Activated CD8-positive, alpha-beta memory T cell treated with anti-CD3 and anti-CD28 coated beads, Interleukin-2, amount 50 U/mL, for 1 hour (primary cell): ENCODE results near the gene CERS6.

Source experiments
- DNase-seq: peaks from one replicate; pipeline ENCODE4 v3.0.0-alpha.2; 2020; ENCODE audit errors: extremely low read depth

CERS6 gene

GRCh38 chr2:168441214-168441872, 14.7 kb upstream of the CERS6 start:
- DNase-seq: no peak

GRCh38 chr2:168443818-168444217, 12.3 kb upstream of the CERS6 start:
- no peak for DNase-seq

GRCh38 chr2:168445960-168446359, 10.1 kb upstream of the CERS6 start:
- no peak for DNase-seq

GRCh38 chr2:168448980-168449379, 7.1 kb upstream of the CERS6 start:
- DNase-seq: no peak

- DNase-seq: no peak
These were observed 6.7 kb upstream of the CERS6 start for GRCh38 chr2:168449419-168449818.

- DNase-seq: no peak
These were observed 5.9 kb upstream of the CERS6 start for GRCh38 chr2:168450171-168450570.

GRCh38 chr2:168450732-168451131, 5.3 kb upstream of the CERS6 start:
- no peak for DNase-seq

GRCh38 chr2:168452781-168453180, 3.3 kb upstream of the CERS6 start:
- no peak for DNase-seq

- no peak for DNase-seq
These were observed 2.7 kb upstream of the CERS6 start for GRCh38 chr2:168453404-168453803.

- DNase-seq: no peak
These were observed 1.1 kb upstream of the CERS6 start for GRCh38 chr2:168454737-168455644.

GRCh38 chr2:168456521-168457189, 583 bp downstream of the CERS6 start:
- DNase-seq: no peak

- DNase-seq: no peak
These were observed 1.3 kb downstream of the CERS6 start for GRCh38 chr2:168457190-168457895.

GRCh38 chr2:168458139-168458538, 2.1 kb downstream of the CERS6 start:
- no peak for DNase-seq

- DNase-seq: no peak
These were observed 3.2 kb downstream of the CERS6 start for GRCh38 chr2:168459256-168459655.

GRCh38 chr2:168460571-168460970, 4.5 kb downstream of the CERS6 start:
- no peak for DNase-seq

GRCh38 chr2:168461178-168461941, 5.3 kb downstream of the CERS6 start:
- DNase-seq: no peak

- DNase-seq: no peak
These were observed 5.9 kb downstream of the CERS6 start for GRCh38 chr2:168461942-168462331.

- no peak for DNase-seq
These were observed 6.5 kb downstream of the CERS6 start for GRCh38 chr2:168462543-168463045.

- no peak for DNase-seq
These were observed 9.5 kb downstream of the CERS6 start for GRCh38 chr2:168465594-168465993.

- DNase-seq: no peak
These were observed 10.2 kb downstream of the CERS6 start for GRCh38 chr2:168466190-168466737.
